SU-DHL-6 (cell line): ENCODE data around the gene MAGEA10.

Experiments
- EZH2phosphoT487 ChIP-seq: fragments of 200-600 bp; sonication (generic), shearing (Covaris generic); conservative IDR thresholded peaks from 2 replicates; pipeline ENCODE4 v1.6.1; 2018; ENCODE audit warnings: mild to moderate bottlenecking, antibody characterized with exemption, low read length, moderate library complexity, mixed read lengths
- TF ChIP-seq, protein P1 (sequence below): fragments of 200-600 bp; sonication (generic); IDR thresholded peaks from one replicate; pipeline ENCODE4 v1.5.1; 2017; ENCODE audit warnings: antibody characterized with exemption, mild to moderate bottlenecking, low read length, moderate library complexity; ENCODE audit not compliant: insufficient read depth, poor library complexity, severe bottlenecking

DNA sequence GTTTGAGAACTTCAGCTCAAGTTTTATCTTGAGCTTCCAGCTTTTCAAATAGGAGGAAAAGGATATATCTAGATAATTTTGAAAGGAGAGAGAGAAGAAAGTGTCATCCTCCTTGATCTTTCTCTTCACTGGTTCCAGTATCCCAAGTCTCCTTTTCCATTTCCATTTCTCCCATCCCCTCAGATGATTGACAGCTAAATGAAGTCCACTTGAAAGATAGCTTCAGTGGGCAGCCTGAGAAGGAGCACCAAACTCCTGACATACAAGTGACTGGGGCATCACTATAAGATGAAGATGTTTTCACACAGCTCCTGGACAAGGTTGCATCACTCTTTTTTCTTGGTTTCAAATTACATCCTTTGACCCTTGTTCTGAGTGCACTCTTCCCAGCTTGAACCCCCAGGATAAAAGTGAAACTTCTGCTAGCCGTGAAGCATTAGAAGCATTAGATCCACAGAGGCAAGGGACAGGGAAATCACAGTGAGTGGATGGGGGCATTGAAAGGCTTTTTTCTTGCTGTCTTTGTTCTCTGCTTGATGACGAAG lies 17.5 kb upstream of the MAGEA10 start:
- TF ChIP-seq, protein P1, sequence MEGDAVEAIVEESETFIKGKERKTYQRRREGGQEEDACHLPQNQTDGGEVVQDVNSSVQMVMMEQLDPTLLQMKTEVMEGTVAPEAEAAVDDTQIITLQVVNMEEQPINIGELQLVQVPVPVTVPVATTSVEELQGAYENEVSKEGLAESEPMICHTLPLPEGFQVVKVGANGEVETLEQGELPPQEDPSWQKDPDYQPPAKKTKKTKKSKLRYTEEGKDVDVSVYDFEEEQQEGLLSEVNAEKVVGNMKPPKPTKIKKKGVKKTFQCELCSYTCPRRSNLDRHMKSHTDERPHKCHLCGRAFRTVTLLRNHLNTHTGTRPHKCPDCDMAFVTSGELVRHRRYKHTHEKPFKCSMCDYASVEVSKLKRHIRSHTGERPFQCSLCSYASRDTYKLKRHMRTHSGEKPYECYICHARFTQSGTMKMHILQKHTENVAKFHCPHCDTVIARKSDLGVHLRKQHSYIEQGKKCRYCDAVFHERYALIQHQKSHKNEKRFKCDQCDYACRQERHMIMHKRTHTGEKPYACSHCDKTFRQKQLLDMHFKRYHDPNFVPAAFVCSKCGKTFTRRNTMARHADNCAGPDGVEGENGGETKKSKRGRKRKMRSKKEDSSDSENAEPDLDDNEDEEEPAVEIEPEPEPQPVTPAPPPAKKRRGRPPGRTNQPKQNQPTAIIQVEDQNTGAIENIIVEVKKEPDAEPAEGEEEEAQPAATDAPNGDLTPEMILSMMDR = no peak
- no peak for TF ChIP-seq EZH2phosphoT487
